Transverse colon (tissue), 4 donors: ENCODE results near the gene COPZ1.

ENCODE experiments used
- POLR2A ChIP-seq: fragments of 450-650 bp; IDR thresholded peaks from one replicate; pipeline ENCODE4 v1.6.1; 2016; ENCODE audit warnings: antibody characterized with exemption, mild to moderate bottlenecking, moderate library complexity
- POLR2AphosphoS5 ChIP-seq, 3 donors: sonication (generic); formaldehyde crosslinking; IDR thresholded peaks; one replicate each; pipeline ENCODE4 v1.6.1; 2016; ENCODE audit warnings: antibody characterized with exemption in 3 of 3
- TF ChIP-seq, protein P1 (sequence below), 5 experiments: fragments of 200-600 bp in 3 of 5; fragments of 450-650 bp in 2 of 5; sonication (generic) in 3 of 5; IDR thresholded peaks; 1 replicate in 2 of 5; 2 replicates in 3 of 5; pipeline ENCODE4 v1.5.1; 2016 to 2017; ENCODE audit warnings: antibody characterized with exemption in 5 of 5, inconsistent platforms in 3 of 5, mild to moderate bottlenecking in 2 of 5, moderate library complexity in 1 of 5

DNA sequence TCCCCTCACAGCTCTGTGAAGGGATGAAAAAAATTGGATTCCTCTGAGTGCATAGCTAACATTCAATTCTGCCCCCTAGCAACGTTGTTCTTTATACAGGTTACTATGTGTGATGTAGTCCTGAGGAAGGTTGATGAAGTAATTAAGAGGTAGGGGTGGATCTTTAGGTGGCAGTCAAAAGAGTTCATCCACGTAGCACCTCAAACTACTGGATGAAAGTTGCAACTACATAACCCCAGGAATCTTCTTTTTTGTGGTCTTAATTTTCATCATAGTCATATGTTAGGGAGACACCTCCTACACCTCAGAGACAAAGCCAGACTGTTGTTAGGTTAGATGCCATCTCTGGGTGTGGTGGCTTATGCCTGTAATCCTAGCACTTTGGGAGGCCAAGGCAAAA lies 13.9 kb upstream of the COPZ1 start:
- TF ChIP-seq, protein P1, sequence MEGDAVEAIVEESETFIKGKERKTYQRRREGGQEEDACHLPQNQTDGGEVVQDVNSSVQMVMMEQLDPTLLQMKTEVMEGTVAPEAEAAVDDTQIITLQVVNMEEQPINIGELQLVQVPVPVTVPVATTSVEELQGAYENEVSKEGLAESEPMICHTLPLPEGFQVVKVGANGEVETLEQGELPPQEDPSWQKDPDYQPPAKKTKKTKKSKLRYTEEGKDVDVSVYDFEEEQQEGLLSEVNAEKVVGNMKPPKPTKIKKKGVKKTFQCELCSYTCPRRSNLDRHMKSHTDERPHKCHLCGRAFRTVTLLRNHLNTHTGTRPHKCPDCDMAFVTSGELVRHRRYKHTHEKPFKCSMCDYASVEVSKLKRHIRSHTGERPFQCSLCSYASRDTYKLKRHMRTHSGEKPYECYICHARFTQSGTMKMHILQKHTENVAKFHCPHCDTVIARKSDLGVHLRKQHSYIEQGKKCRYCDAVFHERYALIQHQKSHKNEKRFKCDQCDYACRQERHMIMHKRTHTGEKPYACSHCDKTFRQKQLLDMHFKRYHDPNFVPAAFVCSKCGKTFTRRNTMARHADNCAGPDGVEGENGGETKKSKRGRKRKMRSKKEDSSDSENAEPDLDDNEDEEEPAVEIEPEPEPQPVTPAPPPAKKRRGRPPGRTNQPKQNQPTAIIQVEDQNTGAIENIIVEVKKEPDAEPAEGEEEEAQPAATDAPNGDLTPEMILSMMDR (IDR thresholded peaks at IDR 0.05), result no peak
- no peak for TF ChIP-seq POLR2A
- TF ChIP-seq POLR2AphosphoS5 (IDR thresholded peaks at IDR 0.05), result no peak
